ENCODE data around the gene SLC41A3.

SLC41A3 gene

GRCh38 chr3:126083913-126084767 is at the start of gene SLC41A3:
Gene SLC41A3 (minus strand): TSS chr3:126084124. CDS start chr3:126068219, 15,905 bp downstream.
- DNase-seq (ENCODE audit: low read depth in 2 of 2): peak; percentile 66 to 69

- no peak for DNase-seq (ENCODE audit: low read depth in 2 of 2)
Observed at GRCh38 chr3:126133606-126134005, 49.7 kb upstream of the SLC41A3 start.

- no peak for DNase-seq (ENCODE audit: low read depth in 2 of 2)
Observed at GRCh38 chr3:126132751-126133511, 49.0 kb upstream of the SLC41A3 start.

- DNase-seq (ENCODE audit: low read depth in 2 of 2): no peak
Observed at GRCh38 chr3:126131881-126132750, 48.2 kb upstream of the SLC41A3 start.

GRCh38 chr3:126130981-126131745 is 47.2 kb upstream of the SLC41A3 start:
- DNase-seq (ENCODE audit: low read depth in 2 of 2): no peak

- no peak for DNase-seq (ENCODE audit: low read depth in 2 of 2)
Observed at GRCh38 chr3:126130081-126130855, 46.3 kb upstream of the SLC41A3 start.

- no peak for DNase-seq (ENCODE audit: low read depth in 2 of 2)
Observed at GRCh38 chr3:126129398-126129891, 45.5 kb upstream of the SLC41A3 start.

GRCh38 chr3:126128504-126129397 is 44.8 kb upstream of the SLC41A3 start:
- DNase-seq (ENCODE audit: low read depth in 2 of 2): no peak

- DNase-seq (ENCODE audit: low read depth in 2 of 2): no peak
Observed at GRCh38 chr3:126127904-126128303, 44.0 kb upstream of the SLC41A3 start.

- DNase-seq (ENCODE audit: low read depth in 2 of 2): no peak
Observed at GRCh38 chr3:126127452-126127851, 43.5 kb upstream of the SLC41A3 start.

GRCh38 chr3:126126811-126127431 is 43.0 kb upstream of the SLC41A3 start:
- no peak for DNase-seq (ENCODE audit: low read depth in 2 of 2)

- no peak for DNase-seq (ENCODE audit: low read depth in 2 of 2)
Observed at GRCh38 chr3:126126286-126126685, 42.4 kb upstream of the SLC41A3 start.

GRCh38 chr3:126125781-126126251 is 41.9 kb upstream of the SLC41A3 start:
- DNase-seq (ENCODE audit: low read depth in 2 of 2): no peak

GRCh38 chr3:126125341-126125740 is 41.4 kb upstream of the SLC41A3 start:
- DNase-seq (ENCODE audit: low read depth in 2 of 2): no peak

- DNase-seq (ENCODE audit: low read depth in 2 of 2): no peak
Observed at GRCh38 chr3:126124896-126125295, 41.0 kb upstream of the SLC41A3 start.

- no peak for DNase-seq (ENCODE audit: low read depth in 2 of 2)
Observed at GRCh38 chr3:126124148-126124868, 40.4 kb upstream of the SLC41A3 start.

- DNase-seq (ENCODE audit: low read depth in 2 of 2): no peak
Observed at GRCh38 chr3:126121632-126122031, 37.7 kb upstream of the SLC41A3 start.

GRCh38 chr3:126121074-126121473 is 37.1 kb upstream of the SLC41A3 start:
- DNase-seq (ENCODE audit: low read depth in 2 of 2): no peak
